Heart left ventricle (tissue), 16 donors: ENCODE data around the gene CCDC85C. TPM values are rescaled to one million over a fixed set of nuclear protein-coding genes. Genes with fewer than 3 reads are reported as not detected.
A peak's percentile ranks its signal among the peaks of the same experiment; 100 is the strongest.

ENCODE experiments used
- ATAC-seq, 4 donors: fragments of 200-7000 bp; cut with Tn5 transposase; one replicate each; pipeline ENCODE4 v1.9.1; 2020 to 2022; ENCODE audit warnings: moderate library complexity in 4 of 4, mild to moderate bottlenecking in 3 of 4, moderate number of reproducible peaks in 1 of 4
- DNase-seq, 5 donors: peaks; one replicate each; pipeline ENCODE4 v3.0.0-alpha.2; 2020
- H3K27ac ChIP-seq, 12 donors: fragments of 200-600 bp; sonication (generic) in 4 of 12; one replicate each; pipeline versions ENCODE4 v1.5.0 to v1.8.0; 2016 to 2022; ENCODE audit warnings: mild to moderate bottlenecking in 2 of 12
- H3K27me3 ChIP-seq, 9 donors: fragments of 200-600 bp; sonication (generic) in 2 of 9; one replicate each; pipeline versions ENCODE4 v1.5.1 to v1.8.0; 2016 to 2022; ENCODE audit warnings: mild to moderate bottlenecking in 3 of 9
- H3K36me3 ChIP-seq, 9 donors: fragments of 200-600 bp; sonication (generic) in 2 of 9; one replicate each; pipeline versions ENCODE4 v1.5.0 to v1.8.0; 2018 to 2022; ENCODE audit warnings: mild to moderate bottlenecking in 2 of 9
- H3K4me1 ChIP-seq, 12 donors: fragments of 200-600 bp; sonication (generic) in 4 of 12; one replicate each; pipeline versions ENCODE4 v1.5.0 to v1.8.0; 2016 to 2022; ENCODE audit warnings: mild to moderate bottlenecking in 3 of 12
- H3K4me3 ChIP-seq, 12 donors: fragments of 200-600 bp; sonication (generic) in 4 of 12; one replicate each; pipeline versions ENCODE4 v1.5.0 to v1.8.0; 2017 to 2022; ENCODE audit warnings: mild to moderate bottlenecking in 9 of 12, moderate library complexity in 4 of 12
- H3K9me3 ChIP-seq, 12 donors: fragments of 200-600 bp; sonication (generic) in 4 of 12; one replicate each; pipeline versions ENCODE4 v1.5.0 to v1.8.0; 2016 to 2022; ENCODE audit warnings: mild to moderate bottlenecking in 1 of 12
- POLR2A ChIP-seq, 2 donors: fragments of 450-650 bp; IDR thresholded peaks; one replicate each; pipeline ENCODE4 v1.6.1; 2017; ENCODE audit warnings: antibody characterized with exemption in 2 of 2, mild to moderate bottlenecking in 2 of 2, moderate library complexity in 2 of 2
- WGBS, 4 donors: extraction: QIAGEN DNeasy Blood & Tissue Kit in 2 of 4; methylation state at CpG; one replicate each; pipeline versions ENCODE4 v1.1.5 to v1.1.7; 2013 to 2018; 5-methylcytosine and 5-hydroxymethylcytosine counted together
- intact Hi-C, 10 donors: fragments of 100-400 bp; cut with DNase I; formaldehyde crosslinking; loops; one replicate each; pipeline versions ENCODE4 v1.11.1 to v1.14.2; 2022
- polyA plus RNA-seq, 2 donors: library from polyadenylated mRNA; stranded (reverse); fragments of 200-250 nt; gene quantifications; one replicate each; pipeline ENCODE4 v1.2.3, GENCODE V29; 2013
- total RNA-seq, 9 donors: library from RNA; depleted of rRNA in 2 of 9; stranded (reverse); fragments of >200 nt in 2 of 9; fragmentation: NEBNext Ultra II Directional in 3 of 9; extraction: Animal tissue kit (Norgen Biotek cat#: 25700) in 3 of 9; gene quantifications; one replicate each; pipeline versions ENCODE4 v1.1.0 to v1.2.4, GENCODE V29; 2016 to 2023
- TF ChIP-seq, protein P1 (sequence below), 12 donors: fragments of 200-600 bp; sonication (generic) in 4 of 12; IDR thresholded peaks; one replicate each; pipeline versions ENCODE4 v1.5.0 to v1.8.0; 2018 to 2022; ENCODE audit warnings: antibody characterized with exemption in 12 of 12, mild to moderate bottlenecking in 5 of 12
- donor health status: ischemic (EF 13 %, LVEDD 7.1; RV severe dilation, severe dysfunction).
- donor health status: healthy with polysubstance abuse.
- donor health status: DM: no; HTN: yes; CAD: no.
- donor health status: DM: no; HTN: no; CAD: no.
- donor health status: ischemic (EF 25% LVEDD 6.9; RV normal size, moderate dysfunction).
- donor health status: ischemic (EF 25% LVEDD 5.7; RV mildly dilated, moderate dysfunction).
- donor health status: healthy.
- donor health status: DM: yes; HTN: yes; CAD: no.
- donor health status: ischemic (EF 35%, LVEDD 5.7; RV mildly dilated, moderate dysfunction).
- donor health status: nonischemic (EF 11% LVEDD 7.7; RV severe dilation, severe dysfunction).
- donor health status: DM: yes; HTN: yes; CAD: no.
- donor health status: PGD.
- donor health status: ischemic (EF 29% LVEDD 5.4; RV normal size, mild dysfunction).
- donor health status: nonischemic (EF 23%, LVEDD 6.1; RV moderate dilation, normal function).

CCDC85C gene
- total and polyA plus RNA-seq, 11 donors = 22.5 to 45.4 (median 29.7) TPM

GRCh38 chr14:99481745-99482099 lies 122.3 kb downstream of the CCDC85C start:
- ATAC-seq (no peak), DNase-seq (no peak)
- Histone ChIP-seq H3K9me3 (no peaks in the 10 kb centered on the region), H3K27me3 (no peaks in the 10 kb centered on the region), H3K4me1 (peaks cover 9 to 61% (median 42%) of the 10 kb centered on the region in 12 donors), H3K36me3 (no peaks in the 10 kb centered on the region), H3K4me3 (peak overlapping the region; percentile 67 to 96 (median 86)), H3K27ac (peak overlapping the region; percentile 51 to 95 (median 88))
- intact Hi-C loops = no loop called here
- WGBS, 4 donors = 0 to 1% (median 0%) methylated on average over 10 to 17 of the region's 17 CpGs
- TF ChIP-seq POLR2A (IDR thresholded peaks at IDR 0.05) = no peak
- TF ChIP-seq, protein P1, sequence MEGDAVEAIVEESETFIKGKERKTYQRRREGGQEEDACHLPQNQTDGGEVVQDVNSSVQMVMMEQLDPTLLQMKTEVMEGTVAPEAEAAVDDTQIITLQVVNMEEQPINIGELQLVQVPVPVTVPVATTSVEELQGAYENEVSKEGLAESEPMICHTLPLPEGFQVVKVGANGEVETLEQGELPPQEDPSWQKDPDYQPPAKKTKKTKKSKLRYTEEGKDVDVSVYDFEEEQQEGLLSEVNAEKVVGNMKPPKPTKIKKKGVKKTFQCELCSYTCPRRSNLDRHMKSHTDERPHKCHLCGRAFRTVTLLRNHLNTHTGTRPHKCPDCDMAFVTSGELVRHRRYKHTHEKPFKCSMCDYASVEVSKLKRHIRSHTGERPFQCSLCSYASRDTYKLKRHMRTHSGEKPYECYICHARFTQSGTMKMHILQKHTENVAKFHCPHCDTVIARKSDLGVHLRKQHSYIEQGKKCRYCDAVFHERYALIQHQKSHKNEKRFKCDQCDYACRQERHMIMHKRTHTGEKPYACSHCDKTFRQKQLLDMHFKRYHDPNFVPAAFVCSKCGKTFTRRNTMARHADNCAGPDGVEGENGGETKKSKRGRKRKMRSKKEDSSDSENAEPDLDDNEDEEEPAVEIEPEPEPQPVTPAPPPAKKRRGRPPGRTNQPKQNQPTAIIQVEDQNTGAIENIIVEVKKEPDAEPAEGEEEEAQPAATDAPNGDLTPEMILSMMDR (IDR thresholded peaks at IDR 0.05) = no peak

GRCh38 chr14:99480917-99481744 lies 122.9 kb downstream of the CCDC85C start, which contains the start of gene CCNK:
CCNK (plus strand) TSS chr14:99481409; CDS start chr14:99492678, 11,269 bp downstream.
- Histone ChIP-seq H3K9me3 (no peaks in the 10 kb centered on the region), H3K27me3 (no peaks in the 10 kb centered on the region), H3K4me1 (peaks cover 9 to 60% (median 43%) of the 10 kb centered on the region in 12 donors), H3K27ac (peak within 1 kb of the TSS; percentile 85 to 95 (median 92)), H3K36me3 (no peaks in the 10 kb centered on the region), H3K4me3 (peak within 1 kb of the TSS; percentile 67 to 96 (median 86))
- intact Hi-C loops = no loop called here
- WGBS, 4 donors = 0 to 1% (median 0%) methylated on average over 33 to 82 of the region's 82 CpGs
- DNase-seq (peak; percentile 100), ATAC-seq (peak; percentile 94 to 98 (median 97))
- TF ChIP-seq, protein P1 (IDR thresholded peaks at IDR 0.05) = no peak
- peak; percentile 74 to 87 for TF ChIP-seq POLR2A (IDR thresholded peaks at IDR 0.05)

DNA sequence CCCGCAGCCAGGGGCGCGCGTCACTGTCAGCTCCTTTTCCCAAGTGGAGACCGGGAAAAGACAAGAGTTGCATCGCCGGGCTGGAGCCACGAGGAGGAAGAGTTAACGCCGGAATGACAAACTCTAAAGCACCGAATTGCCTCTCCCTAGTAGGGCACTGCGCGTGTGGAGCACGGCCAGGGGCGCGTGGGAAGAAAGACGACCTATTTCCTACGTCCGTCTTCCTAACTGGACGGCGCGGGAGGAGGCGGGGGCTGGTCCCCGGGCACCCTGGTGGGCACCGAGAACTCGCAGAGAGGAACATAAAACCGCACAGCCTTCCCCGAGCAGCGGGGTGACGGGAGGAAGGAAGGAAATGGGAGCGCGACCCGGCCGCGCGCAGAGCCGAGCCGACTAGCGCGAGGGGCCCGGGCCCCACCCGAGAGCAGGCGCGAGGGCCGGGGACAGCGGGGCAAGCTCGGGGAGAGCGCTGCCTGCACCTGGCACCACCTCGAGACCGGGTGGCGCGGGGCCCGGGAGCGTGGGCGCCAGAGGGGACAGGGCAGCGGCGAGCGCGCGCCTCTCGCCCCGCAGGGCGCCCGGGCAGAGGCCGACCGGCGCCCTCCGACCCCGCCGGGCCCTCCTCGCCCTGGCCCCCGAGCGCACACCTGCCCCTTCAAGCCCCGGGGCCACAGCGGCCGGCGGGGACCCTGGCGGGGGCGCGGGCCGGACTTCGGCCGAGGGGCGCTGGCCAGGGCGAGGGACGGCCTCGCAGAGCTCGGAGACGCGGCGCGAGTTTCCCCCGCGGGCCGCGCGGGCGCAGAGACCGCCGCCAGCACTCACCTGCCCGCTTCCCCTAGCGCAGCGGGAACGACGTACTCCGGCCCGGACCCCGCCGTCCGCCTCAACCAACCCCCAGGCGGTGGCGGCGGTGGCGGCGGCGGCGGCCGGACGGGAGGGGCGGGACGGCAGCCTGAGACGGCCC lies 123.8 kb downstream of the CCDC85C start, which contains the start of gene SETD3:
TSS of gene SETD3 (minus strand) at position 954 of the 964 bp plus-strand sequence. CDS start 15,054 bp downstream, outside the sequence.
- Histone ChIP-seq H3K4me1 (peaks cover 9 to 64% (median 50%) of the 10 kb centered on the region in 12 donors), H3K9me3 (no peaks in the 10 kb centered on the region), H3K4me3 (peak within 1 kb of the TSS; percentile 67 to 96 (median 86)), H3K36me3 (no peaks in the 10 kb centered on the region), H3K27me3 (no peaks in the 10 kb centered on the region), H3K27ac (peak within 1 kb of the TSS; percentile 85 to 95 (median 92))
- intact Hi-C loops = no loop called here
- peak in 2 of 4 donors; percentile 5 to 12 for ATAC-seq
- DNase-seq = peak; percentile 64 to 79 (median 75)
- 1% methylated on average over 41 to 122 of the region's 122 CpGs for WGBS, 4 donors
- TF ChIP-seq, protein P1 (IDR thresholded peaks at IDR 0.05) = peak in 4 of 12 donors; percentile 4 to 36 (median 24)
- peak in 1 of 2 donors; percentile 71 for TF ChIP-seq POLR2A (IDR thresholded peaks at IDR 0.05)
